ENCODE results near the gene RAD51D.

Gene RAD51D

GRCh38 chr17:35063514-35064223, 56.0 kb downstream of the RAD51D start, which contains the start of gene RFFL:
RFFL (minus strand) TSS chr17:35063707; CDS start chr17:35026553, 37,154 bp downstream.
- TF ChIP-seq TAF1 (IDR thresholded peaks at IDR 0.05; ENCODE audit: low read depth, low read length) (no peak), SPI1 (IDR thresholded peaks at IDR 0.05; ENCODE audit: low read depth, low read length) (0 out of 2 replicates have a peak, but pooled peaks have one; percentile 26), POLR2AphosphoS5 (IDR thresholded peaks at IDR 0.05; ENCODE audit: low read depth, low read length) (peak; percentile 43; the same call in 1 of the 2 replicates), PAX5 (IDR thresholded peaks at IDR 0.05; ENCODE audit: insufficient read depth, low read length, severe bottlenecking) (peak; percentile 58), POU2F2 (IDR thresholded peaks at IDR 0.05; ENCODE audit: low read depth, low read length) (peak; percentile 75), POLR2A (IDR thresholded peaks at IDR 0.05; ENCODE audit: low read depth, low read length) (no peak; the same call in 1 of the 2 replicates)
- FAIRE-seq = peak; percentile 92
- peak; percentile 48 for DNase-seq (ENCODE audit: insufficient read length, low spot score)

- no peak for DNase-seq (ENCODE audit: insufficient read length, low spot score)
- TF ChIP-seq POU2F2 (IDR thresholded peaks at IDR 0.05; ENCODE audit: low read depth, low read length) (no peak), SPI1 (IDR thresholded peaks at IDR 0.05; ENCODE audit: low read depth, low read length) (no peak), POLR2AphosphoS5 (IDR thresholded peaks at IDR 0.05; ENCODE audit: low read depth, low read length) (no peak), PAX5 (IDR thresholded peaks at IDR 0.05; ENCODE audit: insufficient read depth, low read length, severe bottlenecking) (no peak), TAF1 (IDR thresholded peaks at IDR 0.05; ENCODE audit: low read depth, low read length) (no peak), POLR2A (IDR thresholded peaks at IDR 0.05; ENCODE audit: low read depth, low read length) (no peak)
- FAIRE-seq = no peak
Observed at GRCh38 chr17:35062308-35062707, 57.4 kb downstream of the RAD51D start.

GRCh38 chr17:35057332-35057915, 62.2 kb downstream of the RAD51D start:
- TF ChIP-seq POLR2AphosphoS5 (IDR thresholded peaks at IDR 0.05; ENCODE audit: low read depth, low read length) = no peak
- TF ChIP-seq POU2F2 (IDR thresholded peaks at IDR 0.05; ENCODE audit: low read depth, low read length) = no peak
- TF ChIP-seq TAF1 (IDR thresholded peaks at IDR 0.05; ENCODE audit: low read depth, low read length) = no peak
- no peak for TF ChIP-seq POLR2A (IDR thresholded peaks at IDR 0.05; ENCODE audit: low read depth, low read length)
- no peak for TF ChIP-seq SPI1 (IDR thresholded peaks at IDR 0.05; ENCODE audit: low read depth, low read length)
- TF ChIP-seq PAX5 (IDR thresholded peaks at IDR 0.05; ENCODE audit: insufficient read depth, low read length, severe bottlenecking) = no peak
- FAIRE-seq (no peak), DNase-seq (ENCODE audit: insufficient read length, low spot score) (no peak)

- DNase-seq (ENCODE audit: insufficient read length, low spot score) (no peak), FAIRE-seq (no peak)
- TF ChIP-seq PAX5 (IDR thresholded peaks at IDR 0.05; ENCODE audit: insufficient read depth, low read length, severe bottlenecking) = no peak
- no peak for TF ChIP-seq POLR2AphosphoS5 (IDR thresholded peaks at IDR 0.05; ENCODE audit: low read depth, low read length)
- no peak for TF ChIP-seq POU2F2 (IDR thresholded peaks at IDR 0.05; ENCODE audit: low read depth, low read length)
- TF ChIP-seq SPI1 (IDR thresholded peaks at IDR 0.05; ENCODE audit: low read depth, low read length) = no peak
- no peak for TF ChIP-seq POLR2A (IDR thresholded peaks at IDR 0.05; ENCODE audit: low read depth, low read length)
- no peak for TF ChIP-seq TAF1 (IDR thresholded peaks at IDR 0.05; ENCODE audit: low read depth, low read length)
Observed at GRCh38 chr17:35056013-35056412, 63.6 kb downstream of the RAD51D start.

DNA sequence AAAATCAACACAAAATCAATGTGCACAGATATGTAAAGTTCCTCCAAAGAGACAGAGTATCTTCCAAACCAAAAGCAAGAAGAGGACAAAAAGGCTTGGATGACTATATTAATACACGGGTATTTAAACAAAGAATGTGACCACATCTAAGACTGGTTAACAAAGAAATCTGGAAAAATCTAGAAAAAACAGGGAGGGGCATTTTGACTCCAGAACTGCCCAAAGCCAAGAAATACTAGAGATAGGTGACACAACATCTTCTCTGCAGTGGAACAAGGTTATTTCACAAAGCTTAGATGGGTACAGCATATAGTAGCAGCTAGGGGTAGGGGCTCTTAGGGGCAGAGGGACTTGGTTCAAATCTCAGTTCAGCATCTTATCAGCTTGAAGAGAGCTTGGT, 66.5 kb downstream of the RAD51D start:
- FAIRE-seq = peak; percentile 20
- no peak for DNase-seq (ENCODE audit: insufficient read length, low spot score)
- TF ChIP-seq SPI1 (IDR thresholded peaks at IDR 0.05; ENCODE audit: low read depth, low read length) (no peak), POLR2AphosphoS5 (IDR thresholded peaks at IDR 0.05; ENCODE audit: low read depth, low read length) (no peak), POLR2A (IDR thresholded peaks at IDR 0.05; ENCODE audit: low read depth, low read length) (no peak), POU2F2 (IDR thresholded peaks at IDR 0.05; ENCODE audit: low read depth, low read length) (no peak), TAF1 (IDR thresholded peaks at IDR 0.05; ENCODE audit: low read depth, low read length) (no peak), PAX5 (IDR thresholded peaks at IDR 0.05; ENCODE audit: insufficient read depth, low read length, severe bottlenecking) (no peak)

DNA sequence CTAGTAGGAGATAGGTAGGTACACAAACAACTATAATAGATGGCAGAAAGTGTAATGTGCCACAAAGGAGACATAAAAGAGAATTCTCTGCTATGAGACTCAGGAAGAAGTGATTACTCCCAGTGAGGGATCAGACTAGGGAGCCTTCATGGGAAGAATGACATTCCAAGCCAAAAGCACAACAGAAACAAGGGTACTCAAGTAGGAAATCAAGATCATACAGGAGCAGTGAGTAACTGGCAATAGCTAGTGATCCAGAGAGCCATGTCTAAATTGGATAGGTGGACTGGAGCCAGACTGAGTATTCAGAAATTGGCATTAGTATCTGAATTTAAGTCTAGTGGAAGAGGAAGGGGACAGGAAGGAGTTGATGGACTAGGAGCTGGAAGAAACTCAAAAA, 66.9 kb downstream of the RAD51D start:
- no peak for TF ChIP-seq POLR2A (IDR thresholded peaks at IDR 0.05; ENCODE audit: low read depth, low read length)
- TF ChIP-seq POLR2AphosphoS5 (IDR thresholded peaks at IDR 0.05; ENCODE audit: low read depth, low read length) = no peak
- no peak for TF ChIP-seq PAX5 (IDR thresholded peaks at IDR 0.05; ENCODE audit: insufficient read depth, low read length, severe bottlenecking)
- TF ChIP-seq POU2F2 (IDR thresholded peaks at IDR 0.05; ENCODE audit: low read depth, low read length) = no peak
- no peak for TF ChIP-seq TAF1 (IDR thresholded peaks at IDR 0.05; ENCODE audit: low read depth, low read length)
- no peak for TF ChIP-seq SPI1 (IDR thresholded peaks at IDR 0.05; ENCODE audit: low read depth, low read length)
- DNase-seq (ENCODE audit: insufficient read length, low spot score) = no peak
- no peak for FAIRE-seq

DNA sequence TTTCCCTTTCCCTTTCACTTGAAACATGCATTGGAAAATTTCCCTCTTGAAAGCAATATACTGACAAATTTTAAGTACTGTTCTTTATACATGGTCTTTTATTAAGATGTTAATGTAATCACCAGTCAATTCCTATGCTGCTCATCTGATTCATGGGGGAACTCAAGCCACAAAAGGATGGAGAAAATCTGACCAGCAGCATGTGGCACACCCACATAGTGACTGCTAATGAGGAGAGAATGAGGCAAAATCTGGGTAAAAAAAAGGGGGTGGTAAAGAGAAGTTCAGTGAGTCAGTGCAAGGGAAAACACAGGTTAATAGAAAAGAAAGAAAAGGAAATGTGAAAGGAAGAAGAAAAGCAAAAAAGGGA, 67.4 kb downstream of the RAD51D start:
- TF ChIP-seq POU2F2 (IDR thresholded peaks at IDR 0.05; ENCODE audit: low read depth, low read length) (no peak), POLR2A (IDR thresholded peaks at IDR 0.05; ENCODE audit: low read depth, low read length) (no peak), SPI1 (IDR thresholded peaks at IDR 0.05; ENCODE audit: low read depth, low read length) (no peak), PAX5 (IDR thresholded peaks at IDR 0.05; ENCODE audit: insufficient read depth, low read length, severe bottlenecking) (no peak), POLR2AphosphoS5 (IDR thresholded peaks at IDR 0.05; ENCODE audit: low read depth, low read length) (no peak), TAF1 (IDR thresholded peaks at IDR 0.05; ENCODE audit: low read depth, low read length) (no peak)
- FAIRE-seq (peak; percentile 48), DNase-seq (ENCODE audit: insufficient read length, low spot score) (no peak)

DNA sequence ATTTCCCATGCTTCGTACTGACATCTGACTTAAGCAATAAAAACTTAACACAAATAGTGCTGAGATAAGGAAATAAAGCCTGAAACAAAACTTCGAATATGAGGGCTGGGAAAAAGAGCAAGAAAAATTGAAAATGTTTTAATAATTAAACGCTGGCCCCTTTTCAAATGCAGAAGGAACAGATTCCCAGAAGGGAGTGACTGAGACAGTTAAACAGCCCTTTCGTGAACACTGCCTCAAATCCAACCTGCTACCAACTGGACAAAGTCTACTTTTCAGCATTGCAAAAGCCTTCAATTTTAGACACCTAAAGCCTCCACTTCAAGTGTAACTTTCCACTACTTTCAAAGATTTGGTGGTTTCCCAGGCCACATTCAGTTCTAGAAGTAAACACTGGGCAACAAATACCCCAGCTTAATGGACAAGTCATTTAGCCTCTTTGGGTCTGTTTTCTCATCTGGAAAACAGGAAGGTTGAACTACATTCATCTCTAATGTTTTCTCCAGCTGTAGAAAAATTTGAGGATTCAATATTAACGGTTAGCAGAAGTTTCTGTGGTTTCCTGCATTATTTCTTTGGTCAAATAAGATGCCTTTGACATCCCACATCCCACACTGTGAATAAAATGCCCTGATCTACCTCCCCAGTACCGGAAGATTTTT, 68.0 kb downstream of the RAD51D start:
- DNase-seq (ENCODE audit: insufficient read length, low spot score) (no peak), FAIRE-seq (peak; percentile 55)
- no peak for TF ChIP-seq POLR2A (IDR thresholded peaks at IDR 0.05; ENCODE audit: low read depth, low read length)
- no peak for TF ChIP-seq SPI1 (IDR thresholded peaks at IDR 0.05; ENCODE audit: low read depth, low read length)
- TF ChIP-seq POU2F2 (IDR thresholded peaks at IDR 0.05; ENCODE audit: low read depth, low read length) = no peak
- no peak for TF ChIP-seq TAF1 (IDR thresholded peaks at IDR 0.05; ENCODE audit: low read depth, low read length)
- peak; percentile 12; the same call in 1 of the 2 replicates for TF ChIP-seq POLR2AphosphoS5 (IDR thresholded peaks at IDR 0.05; ENCODE audit: low read depth, low read length)
- TF ChIP-seq PAX5 (IDR thresholded peaks at IDR 0.05; ENCODE audit: insufficient read depth, low read length, severe bottlenecking) = no peak

GRCh38 chr17:35051183-35051578, 68.5 kb downstream of the RAD51D start:
- FAIRE-seq (peak; percentile 85), DNase-seq (ENCODE audit: insufficient read length, low spot score) (peak; percentile 26)
- TF ChIP-seq POLR2A (IDR thresholded peaks at IDR 0.05; ENCODE audit: low read depth, low read length) (peak; percentile 39; the same call in 1 of the 2 replicates), POU2F2 (IDR thresholded peaks at IDR 0.05; ENCODE audit: low read depth, low read length) (no peak), SPI1 (IDR thresholded peaks at IDR 0.05; ENCODE audit: low read depth, low read length) (peak; percentile 92), TAF1 (IDR thresholded peaks at IDR 0.05; ENCODE audit: low read depth, low read length) (no peak)
